ENCODE results near the gene DGCR8. TPM values are rescaled to one million over a fixed set of nuclear protein-coding genes. Genes with fewer than 3 reads are reported as not detected.

The DGCR8 gene
- total RNA-seq, 1 donor from 2014 or later: 93.1 TPM

DNA sequence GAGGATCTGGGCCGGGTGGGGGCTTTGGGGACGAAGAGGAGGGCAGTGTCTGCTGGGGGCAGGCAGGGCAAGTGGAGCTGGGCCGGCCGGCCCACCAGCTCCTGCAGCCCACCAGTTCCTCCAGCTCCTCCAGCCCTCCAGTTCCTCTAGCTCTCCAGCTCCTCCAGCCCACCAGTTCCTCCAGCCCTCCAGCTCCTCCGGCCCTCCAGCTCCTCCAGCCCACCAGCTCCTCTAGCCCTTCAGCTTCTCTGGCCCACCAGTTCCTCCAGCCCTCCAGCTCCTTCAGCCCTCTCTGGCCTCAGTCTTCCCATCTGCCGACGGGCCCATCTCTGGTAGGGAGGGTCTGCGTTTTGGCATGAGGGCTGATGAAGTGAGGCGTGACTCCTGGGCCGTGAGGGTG is 80.0 kb downstream of the DGCR8 start:
- H3K27ac Mint-ChIP-seq (ENCODE audit: unreplicated experiment): no peak overlapping the region

More for the DNA sequence above, 80.0 kb downstream of the DGCR8 start:
- DNase-seq: no peak
- H3K36me3 Mint-ChIP-seq (ENCODE audit: unreplicated experiment): no peaks in the 10 kb centered on the region
- TF ChIP-seq, protein P1, sequence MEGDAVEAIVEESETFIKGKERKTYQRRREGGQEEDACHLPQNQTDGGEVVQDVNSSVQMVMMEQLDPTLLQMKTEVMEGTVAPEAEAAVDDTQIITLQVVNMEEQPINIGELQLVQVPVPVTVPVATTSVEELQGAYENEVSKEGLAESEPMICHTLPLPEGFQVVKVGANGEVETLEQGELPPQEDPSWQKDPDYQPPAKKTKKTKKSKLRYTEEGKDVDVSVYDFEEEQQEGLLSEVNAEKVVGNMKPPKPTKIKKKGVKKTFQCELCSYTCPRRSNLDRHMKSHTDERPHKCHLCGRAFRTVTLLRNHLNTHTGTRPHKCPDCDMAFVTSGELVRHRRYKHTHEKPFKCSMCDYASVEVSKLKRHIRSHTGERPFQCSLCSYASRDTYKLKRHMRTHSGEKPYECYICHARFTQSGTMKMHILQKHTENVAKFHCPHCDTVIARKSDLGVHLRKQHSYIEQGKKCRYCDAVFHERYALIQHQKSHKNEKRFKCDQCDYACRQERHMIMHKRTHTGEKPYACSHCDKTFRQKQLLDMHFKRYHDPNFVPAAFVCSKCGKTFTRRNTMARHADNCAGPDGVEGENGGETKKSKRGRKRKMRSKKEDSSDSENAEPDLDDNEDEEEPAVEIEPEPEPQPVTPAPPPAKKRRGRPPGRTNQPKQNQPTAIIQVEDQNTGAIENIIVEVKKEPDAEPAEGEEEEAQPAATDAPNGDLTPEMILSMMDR (IDR thresholded peaks at IDR 0.05; ENCODE audit: partially characterized antibody, unreplicated experiment): no peak
- H3K4me3 Mint-ChIP-seq (ENCODE audit: unreplicated experiment): no peak overlapping the region
- H3K27me3 Mint-ChIP-seq (ENCODE audit: unreplicated experiment): peaks cover 7% of the 10 kb centered on the region
- H3K9me3 Mint-ChIP-seq (ENCODE audit: unreplicated experiment): peaks cover 8% of the 10 kb centered on the region
- H3K4me1 Mint-ChIP-seq (ENCODE audit: low read depth, unreplicated experiment): peaks cover 5% of the 10 kb centered on the region

Small RNA genes within 50 kb of the gene (microRNA-seq; reads per million reads assigned to microRNA genes)
- gene MIR185 (ENCODE audit: unreplicated experiment) (1,389 reads per million, percentile 91 among the genes with 10 or more reads in this experiment), gene MIR6816 (ENCODE audit: unreplicated experiment) (1.7 reads per million, percentile 8 among the genes with 10 or more reads in this experiment)

Other genes with a start within 250 kb of the DGCR8 start
- 5.0 TPM for gene GNB1L, start 225.4 kb upstream of the DGCR8 start, total RNA-seq (ENCODE audit: unreplicated experiment)
- 12.1 TPM for gene RTL10, start 225.4 kb upstream of the DGCR8 start, total RNA-seq (ENCODE audit: unreplicated experiment)
- gene COMT, start 138.5 kb upstream of the DGCR8 start, total RNA-seq (ENCODE audit: unreplicated experiment): 34.8 TPM
- gene TXNRD2, start 138.4 kb upstream of the DGCR8 start, total RNA-seq (ENCODE audit: unreplicated experiment): 6.4 TPM
- 119 TPM for gene ARVCF, start 63.4 kb upstream of the DGCR8 start, total RNA-seq (ENCODE audit: unreplicated experiment)
- 31.8 TPM for gene TANGO2, start 59.1 kb upstream of the DGCR8 start, total RNA-seq (ENCODE audit: unreplicated experiment)
- 144 TPM for gene RANBP1, start 35.9 kb downstream of the DGCR8 start, total RNA-seq (ENCODE audit: unreplicated experiment)
- 62.1 TPM for gene TRMT2A, start 37.0 kb downstream of the DGCR8 start, total RNA-seq (ENCODE audit: unreplicated experiment)
- 119 TPM for gene ZDHHC8, start 51.6 kb downstream of the DGCR8 start, total RNA-seq (ENCODE audit: unreplicated experiment)
- 0.54 TPM for gene CCDC188, start 70.8 kb downstream of the DGCR8 start, total RNA-seq (ENCODE audit: unreplicated experiment)
- 38.3 TPM for gene RTN4R, start 188.1 kb downstream of the DGCR8 start, total RNA-seq (ENCODE audit: unreplicated experiment)
- gene DGCR6L, start 239.8 kb downstream of the DGCR8 start, total RNA-seq (ENCODE audit: unreplicated experiment): 24.1 TPM

Measured in glutamatergic neuron (in vitro differentiated cells).